GM19468 (cell line): Measurements from ENCODE around the gene KRT75.
"Not testable (repeated sequence)": the region's sequence is repeated elsewhere in the genome, so short reads cannot be mapped to it uniquely, and the experiment has no call there.

Experiments used
- ATAC-seq: cut with Tn5 transposase; IDR thresholded peaks from one replicate; pipeline ENCODE4 v1.9.1; 2021; ENCODE audit warnings: mild to moderate bottlenecking, moderate library complexity, moderate number of reproducible peaks; ENCODE audit not compliant: unreplicated experiment; ENCODE audit errors: extremely low read depth

Gene KRT75

GRCh38 chr12:52419656-52420055 is 14.5 kb downstream of the KRT75 start:
- ATAC-seq, result no peak

- ATAC-seq, result no peak
These were observed 15.5 kb downstream of the KRT75 start for GRCh38 chr12:52418576-52419110.

- ATAC-seq, result no peak
These were observed 16.4 kb downstream of the KRT75 start for GRCh38 chr12:52417740-52418139.

- ATAC-seq, result no peak
These were observed 17.4 kb downstream of the KRT75 start for GRCh38 chr12:52416795-52417194.

GRCh38 chr12:52415870-52416750 is 18.1 kb downstream of the KRT75 start:
- ATAC-seq, result no peak

GRCh38 chr12:52414936-52415335 is 19.2 kb downstream of the KRT75 start:
- no peak for ATAC-seq

GRCh38 chr12:52413782-52414345 is 20.3 kb downstream of the KRT75 start:
- ATAC-seq, result no peak

- ATAC-seq, result no peak
These were observed 21.0 kb downstream of the KRT75 start for GRCh38 chr12:52413202-52413601.

- no peak for ATAC-seq
These were observed 22.4 kb downstream of the KRT75 start for GRCh38 chr12:52411815-52412214.

GRCh38 chr12:52410589-52411248 is 23.5 kb downstream of the KRT75 start:
- not testable (repeated sequence) for ATAC-seq

GRCh38 chr12:52407918-52408317 is 26.3 kb downstream of the KRT75 start:
- no peak for ATAC-seq

GRCh38 chr12:52405922-52406385 is 28.2 kb downstream of the KRT75 start, which contains the start of gene KRT82:
Gene KRT82 (minus strand): TSS chr12:52406335. CDS start chr12:52406277, 58 bp downstream.
- no peak for ATAC-seq

GRCh38 chr12:52404951-52405350 is 29.2 kb downstream of the KRT75 start:
- ATAC-seq, result no peak

- ATAC-seq, result no peak
These were observed 30.6 kb downstream of the KRT75 start for GRCh38 chr12:52403561-52403960.

- no peak for ATAC-seq
These were observed 31.2 kb downstream of the KRT75 start for GRCh38 chr12:52402873-52403540.

GRCh38 chr12:52402377-52402776 is 31.8 kb downstream of the KRT75 start:
- ATAC-seq, result no peak

GRCh38 chr12:52401926-52402325 is 32.2 kb downstream of the KRT75 start:
- no peak for ATAC-seq

GRCh38 chr12:52401526-52401925 is 32.6 kb downstream of the KRT75 start:
- no peak for ATAC-seq

GRCh38 chr12:52400906-52401305 is 33.3 kb downstream of the KRT75 start:
- ATAC-seq, result no peak

GRCh38 chr12:52399756-52400155 is 34.4 kb downstream of the KRT75 start:
- ATAC-seq, result no peak
